Muscle layer of duodenum (tissue), 2 donors: Measurements from ENCODE around the gene ZNF771.
"Not testable (repeated sequence)": the region's sequence is repeated elsewhere in the genome, so short reads cannot be mapped to it uniquely, and the experiment has no call there.

Experiments
- H3K27ac ChIP-seq: one replicate; pipeline ENCODE4 v1.7.0; 2013; ENCODE audit warnings: mild to moderate bottlenecking, low read length
- H3K27me3 ChIP-seq: one replicate; pipeline ENCODE4 v1.7.0; 2013; ENCODE audit warnings: low read depth, mild to moderate bottlenecking, control low read depth, low read length
- H3K36me3 ChIP-seq, 2 donors: one replicate each; pipeline ENCODE4 v1.7.0; 2013; ENCODE audit warnings: low read length in 2 of 2, control low read depth in 1 of 2, mild to moderate bottlenecking in 1 of 2; ENCODE audit not compliant: insufficient read depth in 2 of 2, control insufficient read depth in 1 of 2
- H3K4me1 ChIP-seq, 2 donors: one replicate each; pipeline ENCODE4 v1.7.0; 2013; ENCODE audit warnings: low read length in 2 of 2, mild to moderate bottlenecking in 2 of 2, control low read depth in 1 of 2, moderate library complexity in 1 of 2; ENCODE audit not compliant: insufficient read depth in 2 of 2, control insufficient read depth in 1 of 2
- H3K4me3 ChIP-seq, 2 donors: one replicate each; pipeline ENCODE4 v1.7.0; 2013; ENCODE audit warnings: low read length in 2 of 2, low read depth in 1 of 2, mild to moderate bottlenecking in 1 of 2
- H3K9me3 ChIP-seq, 2 donors: one replicate each; pipeline ENCODE4 v1.7.0; 2013; ENCODE audit warnings: low read length in 2 of 2, control low read depth in 1 of 2, mild to moderate bottlenecking in 1 of 2; ENCODE audit not compliant: control insufficient read depth in 1 of 2
- donor health status: healthy.

ZNF771 gene

GRCh38 chr16:30444231-30445148, 37.1 kb downstream of the ZNF771 start:
- peaks cover 9 to 12% of the 10 kb centered on the region in 2 donors for H3K4me1 ChIP-seq
- H3K27ac ChIP-seq, result peak overlapping the region; percentile 94
- H3K27me3 ChIP-seq, result no peaks in the 10 kb centered on the region
- peak overlapping the region; percentile 76 to 91 for H3K4me3 ChIP-seq
- peaks cover 0 to 3% of the 10 kb centered on the region in 2 donors for H3K36me3 ChIP-seq
- H3K9me3 ChIP-seq, result no peaks in the 10 kb centered on the region

- no peaks in the 10 kb centered on the region for H3K27me3 ChIP-seq
- H3K4me1 ChIP-seq, result peaks cover 9 to 12% of the 10 kb centered on the region in 2 donors
- H3K4me3 ChIP-seq, result peak overlapping the region; percentile 76 to 91
- H3K36me3 ChIP-seq, result peaks cover 0 to 3% of the 10 kb centered on the region in 2 donors
- H3K27ac ChIP-seq, result peak overlapping the region; percentile 94
- H3K9me3 ChIP-seq, result no peaks in the 10 kb centered on the region
Measured at GRCh38 chr16:30445149-30445407, 37.7 kb downstream of the ZNF771 start.

- no peaks in the 10 kb centered on the region for H3K9me3 ChIP-seq
- peak within 1 kb of the TSS; percentile 94 for H3K27ac ChIP-seq
- peak within 1 kb of the TSS; percentile 76 to 91 for H3K4me3 ChIP-seq
- no peaks in the 10 kb centered on the region for H3K27me3 ChIP-seq
- H3K4me1 ChIP-seq, result peaks cover 9 to 12% of the 10 kb centered on the region in 2 donors
- peaks cover 0 to 3% of the 10 kb centered on the region in 2 donors for H3K36me3 ChIP-seq
Measured at GRCh38 chr16:30445408-30446202, 38.2 kb downstream of the ZNF771 start, which contains the start of gene SEPHS2. Gene SEPHS2 (minus strand): TSS chr16:30445874. CDS start chr16:30445727, 147 bp downstream.

GRCh38 chr16:30446203-30446595, 38.8 kb downstream of the ZNF771 start:
- H3K27ac ChIP-seq, result peak overlapping the region; percentile 94
- no peaks in the 10 kb centered on the region for H3K27me3 ChIP-seq
- peaks cover 9 to 12% of the 10 kb centered on the region in 2 donors for H3K4me1 ChIP-seq
- H3K9me3 ChIP-seq, result no peaks in the 10 kb centered on the region
- peaks cover 0 to 3% of the 10 kb centered on the region in 2 donors for H3K36me3 ChIP-seq
- peak overlapping the region; percentile 76 to 91 for H3K4me3 ChIP-seq

- H3K36me3 ChIP-seq, result peaks cover 0 to 3% of the 10 kb centered on the region in 2 donors
- H3K27ac ChIP-seq, result peak overlapping the region; percentile 67
- H3K27me3 ChIP-seq, result no peaks in the 10 kb centered on the region
- H3K4me1 ChIP-seq, result peaks cover 9 to 12% of the 10 kb centered on the region in 2 donors
- no peaks in the 10 kb centered on the region for H3K9me3 ChIP-seq
- H3K4me3 ChIP-seq, result no peak overlapping the region
Measured at GRCh38 chr16:30447512-30448226, 40.3 kb downstream of the ZNF771 start.

- Histone ChIP-seq H3K9me3 (no peaks in the 10 kb centered on the region), H3K36me3 (no peaks in the 10 kb centered on the region), H3K27ac (no peak overlapping the region), H3K4me3 (no peak overlapping the region), H3K27me3 (no peaks in the 10 kb centered on the region), H3K4me1 (peaks cover 4 to 11% of the 10 kb centered on the region in 2 donors)
Measured at GRCh38 chr16:30449116-30449435, 41.7 kb downstream of the ZNF771 start.

GRCh38 chr16:30452709-30453580, 45.5 kb downstream of the ZNF771 start:
- not testable (repeated sequence) for H3K36me3 ChIP-seq, H3K27me3 ChIP-seq, H3K27ac ChIP-seq, H3K4me1 ChIP-seq, H3K4me3 ChIP-seq, H3K9me3 ChIP-seq

GRCh38 chr16:30456302-30456701, 48.9 kb downstream of the ZNF771 start:
- H3K36me3 ChIP-seq, result no peaks in the 10 kb centered on the region
- H3K9me3 ChIP-seq, result no peaks in the 10 kb centered on the region
- H3K27me3 ChIP-seq, result no peaks in the 10 kb centered on the region
- no peak overlapping the region for H3K27ac ChIP-seq
- H3K4me1 ChIP-seq, result no peaks in the 10 kb centered on the region
- H3K4me3 ChIP-seq, result no peak overlapping the region

- Histone ChIP-seq H3K27ac (no peak overlapping the region), H3K27me3 (no peaks in the 10 kb centered on the region), H3K36me3 (no peaks in the 10 kb centered on the region), H3K9me3 (no peaks in the 10 kb centered on the region), H3K4me3 (no peak overlapping the region), H3K4me1 (no peaks in the 10 kb centered on the region)
Measured at GRCh38 chr16:30457256-30457655, 49.9 kb downstream of the ZNF771 start.

GRCh38 chr16:30457743-30458560, 50.5 kb downstream of the ZNF771 start:
- no peaks in the 10 kb centered on the region for H3K36me3 ChIP-seq
- H3K27ac ChIP-seq, result no peak overlapping the region

More at GRCh38 chr16:30457743-30458560, 50.5 kb downstream of the ZNF771 start:
- H3K4me3 ChIP-seq, result no peak overlapping the region
- H3K27me3 ChIP-seq, result no peaks in the 10 kb centered on the region
- H3K4me1 ChIP-seq, result no peaks in the 10 kb centered on the region
- H3K9me3 ChIP-seq, result no peaks in the 10 kb centered on the region
